ENCODE data around the gene OGA.

Gene OGA

DNA sequence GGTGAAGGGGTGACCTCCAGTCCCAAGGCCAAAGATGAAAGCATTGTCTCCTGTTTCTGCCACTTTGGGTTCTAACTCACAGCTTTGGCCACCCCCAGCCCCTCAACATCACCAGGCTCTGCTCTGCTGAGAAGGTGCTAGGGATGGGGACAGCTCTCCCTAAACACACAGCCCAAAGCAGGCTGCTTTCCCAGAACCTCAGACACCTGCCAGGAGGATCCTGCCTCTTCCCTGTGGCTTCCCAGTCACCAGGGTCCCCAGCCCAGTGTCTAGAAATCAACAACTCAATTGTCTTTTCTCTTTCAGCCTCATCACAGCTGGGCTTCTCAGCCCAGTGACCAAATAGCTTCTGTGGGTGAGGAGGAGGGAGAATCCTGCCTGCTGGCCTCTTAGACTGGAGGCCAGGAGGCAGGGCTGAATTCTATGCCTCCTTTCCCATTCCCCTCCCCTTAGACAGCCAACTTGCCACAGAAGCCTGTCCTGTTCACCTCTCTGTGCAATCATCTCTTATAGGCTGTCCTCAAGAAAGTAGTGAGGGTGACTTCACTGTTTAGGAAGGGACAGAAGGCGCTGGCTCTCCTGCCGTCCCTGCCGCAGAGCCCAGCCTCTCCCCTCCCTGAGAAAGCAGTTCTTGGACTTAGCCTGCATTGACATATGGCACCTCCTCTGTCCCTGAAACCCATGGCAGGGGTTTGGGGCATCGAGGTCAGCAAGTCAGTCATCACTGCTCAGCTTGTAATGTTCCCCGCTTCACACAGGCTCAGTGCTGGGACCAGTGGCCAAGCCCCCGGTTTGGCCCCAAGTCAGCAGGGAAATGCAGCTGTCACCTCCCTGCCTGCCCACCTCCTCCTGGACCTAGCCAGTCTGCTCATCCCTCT, 46.0 kb downstream of the OGA start:
- Mint-ChIP-seq H3K36me3 (ENCODE audit: low read depth) (no peaks in the 10 kb centered on the region), H3K27me3 (peaks cover 83% of the 10 kb centered on the region), H3K4me3 (no peak overlapping the region), H3K9me3 (no peaks in the 10 kb centered on the region), H3K4me1 (ENCODE audit: low read depth) (peaks cover 10% of the 10 kb centered on the region), H3K27ac (no peak overlapping the region)
- intact Hi-C loops (cut with micrococcal nuclease) = no loop called here

DNA sequence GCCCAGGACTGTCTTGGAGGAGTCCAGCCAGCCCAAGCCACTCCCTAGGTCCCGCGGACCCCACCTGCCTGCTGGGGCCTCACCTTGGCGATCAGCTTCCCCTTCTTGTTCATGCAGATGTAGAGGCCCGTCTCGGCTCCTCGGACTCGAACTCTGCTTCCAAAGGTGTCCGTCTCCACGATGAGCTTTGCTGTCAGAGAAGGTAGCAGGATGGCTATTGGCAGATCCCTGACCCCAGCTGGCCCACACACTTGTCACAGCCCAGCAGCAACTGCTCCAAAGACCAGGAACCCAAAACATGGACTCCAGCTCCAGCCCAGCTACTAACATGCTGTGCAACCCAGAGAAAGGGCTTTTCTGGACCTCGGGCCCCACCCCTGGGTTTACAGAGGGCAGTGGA, 46.9 kb downstream of the OGA start:
- intact Hi-C loops (cut with micrococcal nuclease) = no loop called here
- Mint-ChIP-seq H3K27ac (no peak overlapping the region), H3K4me1 (ENCODE audit: low read depth) (peaks cover 10% of the 10 kb centered on the region), H3K27me3 (peaks cover 83% of the 10 kb centered on the region), H3K9me3 (no peaks in the 10 kb centered on the region), H3K36me3 (ENCODE audit: low read depth) (no peaks in the 10 kb centered on the region), H3K4me3 (no peak overlapping the region)

DNA sequence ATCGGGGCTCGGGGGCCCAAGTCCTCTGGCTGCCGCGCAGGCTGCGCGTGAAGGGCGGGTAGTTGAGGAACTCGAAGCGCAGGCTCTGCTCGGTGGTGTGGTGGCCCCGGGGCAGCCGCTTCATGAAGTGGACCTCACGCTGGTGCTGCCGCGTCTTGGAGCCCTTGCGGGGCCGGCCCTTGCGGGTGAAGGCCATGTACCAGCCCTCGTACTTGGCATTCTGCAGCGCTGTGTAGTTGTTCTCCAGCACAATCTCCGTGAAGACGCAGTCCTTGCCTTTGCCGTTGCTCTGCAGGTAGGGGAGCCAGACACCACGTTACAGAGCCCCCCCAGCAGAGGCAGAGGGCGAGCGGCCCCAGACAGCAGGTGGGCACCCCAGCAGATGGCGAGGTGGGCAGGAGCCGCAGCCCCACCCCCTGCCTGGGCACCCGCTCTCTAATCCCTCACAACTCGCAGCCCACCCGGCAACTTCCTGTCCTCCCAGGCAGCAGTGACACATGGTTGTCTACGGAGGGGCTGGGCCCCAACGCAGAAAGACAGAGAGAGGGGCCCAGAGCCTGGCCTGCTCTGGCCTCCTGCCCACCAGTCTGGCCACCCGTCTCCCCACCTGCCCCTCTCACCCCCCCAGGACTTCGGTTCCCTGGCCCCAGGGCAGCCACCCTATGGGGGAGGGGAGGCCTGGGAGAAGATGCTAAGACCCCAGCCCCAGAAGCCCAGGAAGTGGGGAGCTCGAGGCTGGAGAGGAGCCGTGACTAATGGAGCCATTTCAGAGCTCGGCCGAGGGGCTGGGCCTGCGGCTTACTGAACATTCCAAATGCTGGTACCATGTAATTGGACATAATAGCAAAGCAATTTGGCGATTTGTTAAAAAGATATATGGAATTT, 47.7 kb downstream of the OGA start:
- H3K4me1 Mint-ChIP-seq (ENCODE audit: low read depth) = peaks cover 10% of the 10 kb centered on the region
- peaks cover 88% of the 10 kb centered on the region for H3K27me3 Mint-ChIP-seq
- H3K36me3 Mint-ChIP-seq (ENCODE audit: low read depth) = no peaks in the 10 kb centered on the region
- no peak overlapping the region for H3K4me3 Mint-ChIP-seq
- intact Hi-C loops (cut with micrococcal nuclease) = no loop called here
- H3K27ac Mint-ChIP-seq = no peak overlapping the region
- H3K9me3 Mint-ChIP-seq = no peaks in the 10 kb centered on the region

DNA sequence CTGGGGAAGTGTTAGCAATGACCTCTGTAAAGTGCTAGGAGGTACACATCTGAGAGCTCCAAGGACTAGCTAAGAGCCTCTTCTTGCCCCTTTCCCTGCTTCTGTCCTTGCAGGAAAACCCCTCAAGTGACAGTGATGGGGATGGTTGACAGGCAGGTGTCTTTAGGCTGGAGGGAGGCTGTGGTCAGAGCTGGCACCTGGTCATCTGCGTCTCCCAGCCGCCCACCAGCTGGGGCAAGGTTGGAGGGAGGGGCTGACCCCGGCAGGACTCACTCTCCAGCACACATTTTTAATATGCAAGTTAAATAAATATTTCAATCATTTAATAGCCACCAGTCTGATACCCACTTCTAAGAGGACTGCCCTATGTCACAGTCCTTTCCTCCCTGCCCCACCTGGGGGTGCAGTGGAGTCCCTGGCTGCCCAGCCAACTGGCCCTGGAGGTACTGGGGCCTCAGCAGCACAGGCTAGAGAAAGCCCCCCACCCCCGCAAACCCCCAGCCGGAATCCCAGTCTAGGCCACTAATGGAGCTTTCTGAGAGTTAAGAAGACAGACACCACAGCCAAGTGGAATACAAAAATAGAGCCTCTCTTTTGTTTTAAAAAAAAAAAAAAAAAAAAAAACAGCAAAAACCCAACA, 48.6 kb downstream of the OGA start:
- intact Hi-C loops (cut with micrococcal nuclease) = no loop called here
- Mint-ChIP-seq H3K9me3 (no peaks in the 10 kb centered on the region), H3K27ac (no peak overlapping the region), H3K4me1 (ENCODE audit: low read depth) (peaks cover 10% of the 10 kb centered on the region), H3K27me3 (peaks cover 86% of the 10 kb centered on the region), H3K36me3 (ENCODE audit: low read depth) (no peaks in the 10 kb centered on the region), H3K4me3 (no peak overlapping the region)

DNA sequence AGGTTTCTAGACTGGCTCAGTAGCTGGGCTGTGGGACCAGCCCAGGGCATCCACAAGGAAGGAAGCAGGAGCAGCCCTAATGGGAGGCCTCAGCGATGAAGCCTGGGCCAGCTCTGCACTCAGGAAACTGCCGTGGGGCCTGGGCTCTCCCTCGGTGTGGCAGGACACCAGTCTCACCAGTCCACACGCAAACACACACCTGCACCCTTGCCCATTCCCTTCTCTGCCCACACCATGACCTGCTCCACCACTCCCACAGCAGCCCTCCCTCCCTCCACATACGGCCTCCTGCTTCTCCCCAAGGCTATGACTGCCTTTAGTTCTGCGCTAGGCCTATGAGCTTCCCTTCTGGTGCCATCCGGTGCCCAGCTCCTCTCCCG, 49.5 kb downstream of the OGA start:
- H3K27ac Mint-ChIP-seq = no peak overlapping the region
- no peaks in the 10 kb centered on the region for H3K9me3 Mint-ChIP-seq
- H3K4me1 Mint-ChIP-seq (ENCODE audit: low read depth) = peaks cover under 1% of the 10 kb centered on the region
- peaks cover 81% of the 10 kb centered on the region for H3K27me3 Mint-ChIP-seq
- no peaks in the 10 kb centered on the region for H3K36me3 Mint-ChIP-seq (ENCODE audit: low read depth)
- intact Hi-C loops (cut with micrococcal nuclease) = no loop called here
- no peak overlapping the region for H3K4me3 Mint-ChIP-seq

DNA sequence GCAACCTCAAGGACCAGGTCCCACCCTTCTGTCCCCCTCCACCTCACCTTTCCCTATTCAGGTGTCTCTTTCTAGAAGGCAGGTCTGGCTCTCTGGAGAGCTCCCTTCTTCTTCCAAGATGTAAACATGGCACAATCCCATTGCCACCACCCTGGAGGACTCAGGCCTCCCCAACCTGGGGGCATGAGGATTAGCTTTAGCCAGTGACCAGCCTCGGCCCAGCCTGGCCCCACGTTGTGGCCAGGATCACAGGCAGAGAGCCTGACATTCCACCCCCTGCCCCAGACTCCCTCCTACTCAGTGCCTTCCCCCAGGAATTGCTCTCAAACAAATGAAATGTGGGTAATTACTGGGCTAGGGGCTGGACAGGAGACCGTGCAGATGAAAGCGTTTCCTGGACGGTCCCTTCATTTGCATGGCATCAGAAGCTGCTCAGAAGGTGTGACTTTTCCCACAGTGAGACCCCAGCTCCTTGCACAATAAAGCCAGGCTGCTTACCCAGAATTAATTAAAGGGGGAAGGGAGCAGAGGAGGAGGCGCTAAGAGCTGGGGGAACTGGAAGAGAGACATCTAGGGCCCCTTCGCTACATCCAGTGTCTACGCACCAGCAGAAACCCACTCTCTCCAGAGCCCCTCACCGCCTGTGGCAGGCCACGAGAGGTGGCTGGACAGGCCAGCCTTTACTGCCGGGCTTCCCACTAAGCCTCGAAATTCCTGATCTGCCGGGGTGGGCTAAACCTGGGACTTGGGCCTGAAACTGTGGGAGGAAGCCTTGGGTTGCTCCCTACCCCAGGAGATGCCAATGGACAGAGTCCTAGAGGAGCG, 50.1 kb downstream of the OGA start:
- intact Hi-C loops (cut with micrococcal nuclease) = no loop called here
- no peaks in the 10 kb centered on the region for H3K4me1 Mint-ChIP-seq (ENCODE audit: low read depth)
- no peaks in the 10 kb centered on the region for H3K36me3 Mint-ChIP-seq (ENCODE audit: low read depth)
- H3K27ac Mint-ChIP-seq = no peak overlapping the region
- peaks cover 77% of the 10 kb centered on the region for H3K27me3 Mint-ChIP-seq
- H3K9me3 Mint-ChIP-seq = no peaks in the 10 kb centered on the region
- no peak overlapping the region for H3K4me3 Mint-ChIP-seq

DNA sequence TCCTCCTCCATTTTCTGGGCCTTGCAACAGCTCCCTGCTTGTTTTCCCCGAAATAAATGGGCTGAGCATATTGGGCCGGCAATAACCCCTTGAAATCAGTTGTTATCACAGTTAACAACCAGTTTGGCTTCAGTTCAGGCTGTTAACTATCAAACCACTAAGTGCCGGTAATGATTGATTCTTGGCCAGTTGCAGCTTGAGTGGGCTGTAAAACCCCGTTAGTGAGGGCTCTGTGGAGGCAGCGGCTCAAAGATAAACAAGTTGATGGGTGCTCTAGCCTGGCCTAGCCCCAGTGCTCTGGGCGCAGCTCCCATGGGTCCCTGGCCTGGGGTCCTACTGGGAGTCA, 50.7 kb downstream of the OGA start:
- H3K36me3 Mint-ChIP-seq (ENCODE audit: low read depth) = no peaks in the 10 kb centered on the region
- H3K4me1 Mint-ChIP-seq (ENCODE audit: low read depth) = no peaks in the 10 kb centered on the region
- H3K9me3 Mint-ChIP-seq = no peaks in the 10 kb centered on the region
- peaks cover 71% of the 10 kb centered on the region for H3K27me3 Mint-ChIP-seq
- no peak overlapping the region for H3K27ac Mint-ChIP-seq
- H3K4me3 Mint-ChIP-seq = no peak overlapping the region
- intact Hi-C loops (cut with micrococcal nuclease) = no loop called here

DNA sequence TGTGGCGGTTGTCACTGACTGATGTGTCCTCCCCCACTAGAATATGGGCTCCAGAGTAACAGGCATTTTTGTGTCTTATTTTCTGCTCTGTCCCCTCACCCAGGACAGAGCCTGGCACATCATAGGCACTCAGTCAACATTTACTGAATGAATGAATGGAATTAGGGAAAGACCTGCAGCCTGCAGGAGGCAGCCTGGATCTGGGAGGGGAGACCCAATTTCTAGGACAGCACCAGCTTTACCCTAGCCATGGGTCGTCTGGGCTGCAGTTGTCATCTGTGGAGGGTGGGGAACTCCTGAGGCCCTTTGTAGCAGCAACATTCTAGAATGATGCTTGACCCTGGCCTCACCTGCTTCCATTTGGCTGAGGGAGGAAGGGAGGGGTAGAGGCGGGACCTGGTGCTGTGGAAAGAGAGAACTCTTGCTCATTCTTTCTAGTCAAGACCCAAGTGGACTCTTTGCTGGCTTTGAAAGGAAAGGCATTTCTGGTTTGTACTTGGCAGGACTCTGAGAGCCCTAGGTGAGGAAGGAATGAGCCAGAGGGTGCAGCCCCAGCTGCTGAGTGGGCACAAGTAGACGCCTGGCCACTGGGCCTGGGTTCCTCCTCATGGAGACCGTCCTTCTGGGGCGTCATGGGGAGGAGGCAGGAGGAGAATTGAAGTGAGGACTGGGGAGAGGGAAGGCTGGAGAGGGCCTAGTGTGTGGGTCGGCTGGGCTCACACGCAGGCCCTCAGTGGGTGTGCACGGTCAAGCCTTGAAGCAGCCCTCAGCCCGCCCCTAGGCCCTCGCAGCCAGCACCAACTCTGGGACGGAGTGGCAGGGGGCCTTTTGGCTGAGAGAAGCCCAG, 51.3 kb downstream of the OGA start:
- Mint-ChIP-seq H3K4me1 (ENCODE audit: low read depth) (no peaks in the 10 kb centered on the region), H3K36me3 (ENCODE audit: low read depth) (no peaks in the 10 kb centered on the region), H3K27me3 (peaks cover 65% of the 10 kb centered on the region), H3K9me3 (no peaks in the 10 kb centered on the region), H3K4me3 (no peak overlapping the region), H3K27ac (no peak overlapping the region)
- intact Hi-C loops (cut with micrococcal nuclease) = no loop called here

DNA sequence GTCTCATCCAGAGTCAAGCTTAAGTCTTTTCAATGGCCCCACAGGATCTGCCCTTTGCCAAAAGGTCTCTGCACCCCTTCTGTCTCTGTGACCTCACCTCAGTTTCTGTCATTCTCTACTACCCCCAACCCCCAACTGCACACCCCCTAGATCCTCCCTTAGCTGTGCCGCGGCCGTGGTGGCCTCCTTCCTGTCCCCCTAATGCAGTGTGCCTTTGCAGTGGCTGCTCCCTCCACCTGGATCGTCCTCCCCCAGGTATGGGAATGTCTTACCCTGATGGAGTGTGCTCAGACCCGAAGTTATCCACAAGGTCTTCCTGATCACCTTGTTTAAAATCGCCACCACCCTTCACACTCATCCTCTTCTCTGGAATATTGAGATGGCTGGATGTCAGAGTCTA, 51.9 kb downstream of the OGA start:
- Mint-ChIP-seq H3K4me1 (ENCODE audit: low read depth) (no peaks in the 10 kb centered on the region), H3K9me3 (no peaks in the 10 kb centered on the region), H3K27ac (no peak overlapping the region), H3K4me3 (no peak overlapping the region), H3K27me3 (peaks cover 58% of the 10 kb centered on the region), H3K36me3 (ENCODE audit: low read depth) (no peaks in the 10 kb centered on the region)
- intact Hi-C loops (cut with micrococcal nuclease) = no loop called here

DNA sequence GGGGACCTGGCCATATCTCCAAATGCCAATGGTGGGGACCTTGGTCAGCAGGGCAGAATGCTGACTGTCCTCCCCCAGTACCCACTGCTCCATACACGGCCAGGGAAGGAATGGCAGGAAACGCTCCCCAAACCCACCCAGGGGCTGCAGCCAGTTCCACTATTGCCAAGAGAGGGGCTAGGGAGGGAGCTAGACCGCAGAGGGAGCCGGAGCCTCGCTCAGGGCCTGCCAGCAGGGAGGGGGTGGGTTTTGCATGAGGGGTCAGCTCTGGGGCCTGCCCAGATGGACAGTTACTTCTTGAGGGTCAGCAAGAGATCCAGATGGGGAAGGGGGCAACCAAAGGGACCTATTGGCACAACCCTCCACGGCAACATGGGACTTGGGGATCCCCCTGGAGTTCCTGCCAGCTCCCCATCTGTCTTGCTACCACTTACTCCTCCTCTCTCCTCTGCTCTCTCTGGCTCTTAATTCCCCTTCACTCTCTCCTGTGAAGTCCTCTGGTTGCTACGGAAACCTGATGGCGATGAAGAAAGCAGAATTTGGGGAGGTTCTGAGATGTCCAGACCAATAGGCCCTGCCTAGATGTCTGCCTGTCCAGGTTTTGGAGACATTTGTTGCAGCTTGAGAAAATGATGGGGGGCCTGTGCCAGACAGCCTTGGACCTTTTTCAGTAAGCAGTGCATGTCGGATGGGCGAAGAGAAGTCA, 55.0 kb downstream of the OGA start:
- Mint-ChIP-seq H3K27ac (no peak overlapping the region), H3K4me1 (ENCODE audit: low read depth) (no peaks in the 10 kb centered on the region), H3K36me3 (ENCODE audit: low read depth) (no peaks in the 10 kb centered on the region), H3K9me3 (no peaks in the 10 kb centered on the region), H3K4me3 (no peak overlapping the region), H3K27me3 (peaks cover 41% of the 10 kb centered on the region)
- intact Hi-C loops (cut with micrococcal nuclease) = no loop called here

DNA sequence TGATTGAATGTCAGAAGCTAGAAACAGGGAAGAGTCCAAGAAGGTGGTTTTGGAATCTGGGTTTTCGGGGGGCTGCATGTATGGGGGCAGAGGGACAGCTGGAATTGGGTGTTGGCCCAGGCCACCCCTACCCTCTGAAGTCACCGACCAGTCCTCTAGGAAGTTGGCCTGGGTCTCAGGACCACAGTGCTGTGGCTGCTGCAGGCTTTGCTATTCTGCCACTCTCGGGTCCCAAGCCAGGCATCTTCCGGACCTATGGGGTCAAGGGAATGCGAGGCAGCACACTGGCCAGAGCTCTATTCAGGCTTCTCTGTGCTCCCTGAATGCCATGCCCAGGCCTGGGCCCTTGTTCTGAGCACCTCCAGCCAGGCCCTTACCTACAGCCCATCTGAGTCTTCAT, 55.5 kb downstream of the OGA start:
- Mint-ChIP-seq H3K4me1 (ENCODE audit: low read depth) (no peaks in the 10 kb centered on the region), H3K9me3 (no peaks in the 10 kb centered on the region), H3K36me3 (ENCODE audit: low read depth) (no peaks in the 10 kb centered on the region), H3K27ac (no peak overlapping the region), H3K27me3 (peaks cover 39% of the 10 kb centered on the region), H3K4me3 (no peak overlapping the region)
- intact Hi-C loops (cut with micrococcal nuclease) = no loop called here

DNA sequence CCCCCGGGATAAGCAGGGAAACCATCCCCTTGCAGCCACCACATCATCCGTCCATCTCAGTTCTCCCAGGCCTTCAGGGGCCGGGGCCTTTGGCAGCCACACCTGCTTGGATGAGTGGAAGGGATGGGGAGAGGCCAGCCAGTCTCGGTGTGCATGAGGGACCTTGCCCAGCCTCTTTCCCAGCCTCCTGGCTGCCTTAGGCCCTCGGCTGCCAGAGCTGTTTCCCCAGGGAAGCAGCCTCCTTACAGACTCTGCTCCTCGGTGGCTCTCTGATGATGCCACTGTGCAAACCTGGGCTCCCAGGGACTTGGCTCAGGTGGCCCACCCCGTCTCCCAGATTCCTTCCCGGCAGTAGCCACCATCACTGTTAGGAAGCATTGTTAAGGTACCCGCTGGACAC, 57.0 kb downstream of the OGA start:
- H3K27me3 Mint-ChIP-seq = peaks cover 34% of the 10 kb centered on the region

More for the DNA sequence above, 57.0 kb downstream of the OGA start:
- H3K27ac Mint-ChIP-seq = no peak overlapping the region
- no peaks in the 10 kb centered on the region for H3K9me3 Mint-ChIP-seq
- intact Hi-C loops (cut with micrococcal nuclease) = no loop called here
- H3K4me1 Mint-ChIP-seq (ENCODE audit: low read depth) = no peaks in the 10 kb centered on the region
- no peak overlapping the region for H3K4me3 Mint-ChIP-seq
- no peaks in the 10 kb centered on the region for H3K36me3 Mint-ChIP-seq (ENCODE audit: low read depth)
